B cell (primary cell): ENCODE data around the gene PROM2.

Source experiments
- EZH2 ChIP-seq: IDR thresholded peaks from 2 replicates; pipeline ENCODE4 v1.6.1; 2012; ENCODE audit warnings: borderline replicate concordance, low read depth, mild to moderate bottlenecking, moderate library complexity, low read length; ENCODE audit not compliant: insufficient read depth, poor library complexity, severe bottlenecking
- TF ChIP-seq, protein P1 (sequence below): fragments of 200-600 bp; IDR thresholded peaks from one replicate; pipeline ENCODE4 v1.8.0; 2022; ENCODE audit warnings: antibody characterized with exemption, mild to moderate bottlenecking

DNA sequence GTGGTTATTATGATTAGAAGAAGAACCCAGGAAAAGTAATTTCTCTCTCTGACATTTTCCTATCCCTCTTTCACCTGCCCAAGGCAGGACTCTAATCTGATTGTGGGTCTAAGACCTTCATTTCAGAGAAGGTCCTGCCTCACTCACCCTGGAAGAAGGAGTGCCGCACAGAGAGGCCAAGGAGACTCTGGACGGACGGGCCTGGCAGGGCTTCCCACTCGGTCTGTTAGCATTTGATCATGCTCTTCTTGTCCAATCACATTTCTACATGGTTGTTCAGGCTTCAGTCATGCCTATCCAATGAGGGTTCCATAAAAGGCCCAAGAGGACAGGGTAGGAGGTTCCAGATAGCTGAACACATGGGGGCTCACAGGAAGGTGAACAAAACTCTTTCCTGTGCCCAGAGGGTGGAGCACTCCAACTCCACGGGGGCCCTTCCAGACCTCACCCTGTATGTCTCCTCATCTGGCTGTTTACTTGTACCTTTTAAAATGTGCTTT lies 39.9 kb upstream of the PROM2 start:
- TF ChIP-seq, protein P1, sequence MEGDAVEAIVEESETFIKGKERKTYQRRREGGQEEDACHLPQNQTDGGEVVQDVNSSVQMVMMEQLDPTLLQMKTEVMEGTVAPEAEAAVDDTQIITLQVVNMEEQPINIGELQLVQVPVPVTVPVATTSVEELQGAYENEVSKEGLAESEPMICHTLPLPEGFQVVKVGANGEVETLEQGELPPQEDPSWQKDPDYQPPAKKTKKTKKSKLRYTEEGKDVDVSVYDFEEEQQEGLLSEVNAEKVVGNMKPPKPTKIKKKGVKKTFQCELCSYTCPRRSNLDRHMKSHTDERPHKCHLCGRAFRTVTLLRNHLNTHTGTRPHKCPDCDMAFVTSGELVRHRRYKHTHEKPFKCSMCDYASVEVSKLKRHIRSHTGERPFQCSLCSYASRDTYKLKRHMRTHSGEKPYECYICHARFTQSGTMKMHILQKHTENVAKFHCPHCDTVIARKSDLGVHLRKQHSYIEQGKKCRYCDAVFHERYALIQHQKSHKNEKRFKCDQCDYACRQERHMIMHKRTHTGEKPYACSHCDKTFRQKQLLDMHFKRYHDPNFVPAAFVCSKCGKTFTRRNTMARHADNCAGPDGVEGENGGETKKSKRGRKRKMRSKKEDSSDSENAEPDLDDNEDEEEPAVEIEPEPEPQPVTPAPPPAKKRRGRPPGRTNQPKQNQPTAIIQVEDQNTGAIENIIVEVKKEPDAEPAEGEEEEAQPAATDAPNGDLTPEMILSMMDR = no peak
- TF ChIP-seq EZH2 = no peak
